NCI-H1417 (cell line): ENCODE data around the gene ELMO1.

Experiments
- DNase-seq, 3 experiments: peaks; one replicate each; lab custom pipeline; 2025; lab: John Stamatoyannopoulos, UW

The ELMO1 gene

GRCh38 chr7:37368540-37368939 is 80.1 kb downstream of the ELMO1 start:
- DNase-seq: no peak

GRCh38 chr7:37367010-37367409 is 81.7 kb downstream of the ELMO1 start:
- no peak for DNase-seq

GRCh38 chr7:37366445-37366844 is 82.2 kb downstream of the ELMO1 start:
- no peak for DNase-seq

GRCh38 chr7:37365405-37365804 is 83.3 kb downstream of the ELMO1 start:
- no peak for DNase-seq

GRCh38 chr7:37364856-37365255 is 83.8 kb downstream of the ELMO1 start:
- DNase-seq: no peak

GRCh38 chr7:37363536-37364491 is 84.8 kb downstream of the ELMO1 start:
- DNase-seq: no peak

GRCh38 chr7:37362802-37363201 is 85.9 kb downstream of the ELMO1 start:
- DNase-seq: no peak

GRCh38 chr7:37360484-37360883 is 88.2 kb downstream of the ELMO1 start:
- DNase-seq: no peak

- no peak for DNase-seq
Observed at GRCh38 chr7:37359662-37360444, 88.8 kb downstream of the ELMO1 start.

- no peak for DNase-seq
Observed at GRCh38 chr7:37359180-37359579, 89.5 kb downstream of the ELMO1 start.

GRCh38 chr7:37357637-37357996 is 91.0 kb downstream of the ELMO1 start:
- DNase-seq: no peak

GRCh38 chr7:37356911-37357636 is 91.6 kb downstream of the ELMO1 start:
- DNase-seq: no peak

- no peak for DNase-seq
Observed at GRCh38 chr7:37354656-37355131, 94.0 kb downstream of the ELMO1 start.

- no peak for DNase-seq
Observed at GRCh38 chr7:37353949-37354655, 94.6 kb downstream of the ELMO1 start.

GRCh38 chr7:37352974-37353948 is 95.4 kb downstream of the ELMO1 start:
- DNase-seq: peak; percentile 12 to 37 (median 27)

GRCh38 chr7:37352251-37352880 is 96.3 kb downstream of the ELMO1 start:
- no peak for DNase-seq

GRCh38 chr7:37351716-37352115 is 96.9 kb downstream of the ELMO1 start:
- DNase-seq: peak in 1 of 3 experiments; percentile 27

- DNase-seq: peak in 1 of 3 experiments; percentile 48
Observed at GRCh38 chr7:37349979-37350590, 98.6 kb downstream of the ELMO1 start.

GRCh38 chr7:37348982-37349381 is 99.7 kb downstream of the ELMO1 start:
- no peak for DNase-seq
